ENCODE measurements around the gene SOS2.

GRCh38 chr14:50127802-50128201 lies 103.6 kb downstream of the SOS2 start:
- no peak for TF ChIP-seq CTCF (conservative IDR thresholded peaks at IDR 0.05; ENCODE audit: low read length)
- no peak for TF ChIP-seq EZH2phosphoT487 (IDR thresholded peaks at IDR 0.05; ENCODE audit: borderline replicate concordance)

Data from Loucy (cell line).